ENCODE measurements around the gene PRR5L. TPM values are rescaled to one million over a fixed set of nuclear protein-coding genes. Genes with fewer than 3 reads are reported as not detected.
A peak's percentile ranks its signal among the peaks of the same experiment; 100 is the strongest.

PRR5L gene
- total RNA-seq, 1 donor from 2014 or later = 15.7 TPM

DNA sequence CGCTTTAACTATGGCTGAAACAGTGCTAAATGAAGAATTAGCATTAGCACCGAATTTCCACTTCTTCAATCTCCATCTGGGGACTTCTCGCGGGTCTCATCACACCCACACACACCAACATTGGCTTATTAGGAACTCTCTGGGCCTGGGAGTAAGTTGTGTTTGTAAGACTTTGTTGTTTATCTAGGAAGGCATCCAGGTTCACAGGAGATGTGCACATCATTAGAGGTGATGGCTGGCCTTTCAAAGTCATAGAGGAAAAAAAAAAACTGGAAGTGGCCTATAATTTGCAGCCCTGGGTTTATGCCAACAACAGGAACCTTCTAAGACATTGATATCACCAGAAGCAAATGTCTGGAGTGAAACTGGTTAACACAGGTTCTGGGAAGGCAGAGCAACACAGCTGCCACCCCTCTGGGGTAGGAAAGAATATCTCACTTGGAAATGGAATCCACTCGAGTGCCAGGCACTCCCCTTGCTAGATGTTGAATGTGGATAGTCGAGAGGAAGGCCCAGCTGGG lies 129.5 kb downstream of the PRR5L start:
- Histone ChIP-seq H3K9me3 (ENCODE audit: control insufficient read depth in 3 of 3, low read length in 3 of 3) (no peaks in the 10 kb centered on the region), H3K4me3 (ENCODE audit: low read length in 3 of 3) (no peak overlapping the region), H3K36me3 (ENCODE audit: control insufficient read depth in 3 of 3, insufficient read depth in 3 of 3, low read length in 3 of 3) (no peaks in the 10 kb centered on the region), H3K4me1 (ENCODE audit: control insufficient read depth in 3 of 3, insufficient read depth in 3 of 3, low read length in 3 of 3) (peaks cover 2 to 36% (median 8%) of the 10 kb centered on the region in 3 donors), H3K9ac (ENCODE audit: low read depth in 1 of 3, low read length in 3 of 3) (no peak overlapping the region), H3K27ac (ENCODE audit: low read depth, low read length) (peak overlapping the region; percentile 28), H3K27me3 (ENCODE audit: control insufficient read depth in 3 of 3, insufficient read depth in 3 of 3, low read length in 3 of 3) (no peaks in the 10 kb centered on the region)

DNA sequence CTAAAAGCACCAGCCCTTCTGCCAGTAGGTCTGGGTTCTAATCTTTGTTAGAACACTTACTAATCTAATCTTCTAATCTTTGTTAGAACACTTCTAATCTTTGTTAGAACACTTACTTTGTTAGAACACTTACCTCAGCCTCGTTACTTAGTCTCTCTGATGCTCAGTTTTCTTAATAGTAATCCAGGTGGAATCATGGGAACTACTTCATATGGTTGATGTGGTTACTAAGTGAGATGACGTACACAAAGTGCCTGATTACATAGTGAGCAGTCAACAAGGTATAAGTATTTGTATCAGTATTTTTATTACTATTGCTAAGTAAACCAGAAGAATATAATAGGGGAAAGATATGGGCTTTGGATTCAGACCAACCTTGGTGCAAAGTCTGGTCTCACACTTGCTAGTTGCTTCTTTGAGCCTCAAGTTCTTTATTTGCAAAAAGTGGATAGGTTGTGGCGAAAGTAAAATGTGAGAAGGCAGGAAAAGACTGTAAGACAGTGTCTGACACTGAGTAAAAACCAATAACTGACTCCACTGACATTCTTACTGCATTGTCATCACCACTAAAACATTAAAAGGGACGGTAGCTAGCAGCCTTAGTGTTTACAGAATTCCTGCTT lies 130.2 kb downstream of the PRR5L start:
- Histone ChIP-seq H3K27me3 (ENCODE audit: control insufficient read depth in 3 of 3, insufficient read depth in 3 of 3, low read length in 3 of 3) (no peaks in the 10 kb centered on the region), H3K9me3 (ENCODE audit: control insufficient read depth in 3 of 3, low read length in 3 of 3) (no peaks in the 10 kb centered on the region), H3K27ac (ENCODE audit: low read depth, low read length) (peak overlapping the region; percentile 28), H3K4me1 (ENCODE audit: control insufficient read depth in 3 of 3, insufficient read depth in 3 of 3, low read length in 3 of 3) (peaks cover 2 to 29% (median 8%) of the 10 kb centered on the region in 3 donors), H3K36me3 (ENCODE audit: control insufficient read depth in 3 of 3, insufficient read depth in 3 of 3, low read length in 3 of 3) (no peaks in the 10 kb centered on the region), H3K4me3 (ENCODE audit: low read length in 3 of 3) (no peak overlapping the region), H3K9ac (ENCODE audit: low read depth in 1 of 3, low read length in 3 of 3) (no peak overlapping the region)

DNA sequence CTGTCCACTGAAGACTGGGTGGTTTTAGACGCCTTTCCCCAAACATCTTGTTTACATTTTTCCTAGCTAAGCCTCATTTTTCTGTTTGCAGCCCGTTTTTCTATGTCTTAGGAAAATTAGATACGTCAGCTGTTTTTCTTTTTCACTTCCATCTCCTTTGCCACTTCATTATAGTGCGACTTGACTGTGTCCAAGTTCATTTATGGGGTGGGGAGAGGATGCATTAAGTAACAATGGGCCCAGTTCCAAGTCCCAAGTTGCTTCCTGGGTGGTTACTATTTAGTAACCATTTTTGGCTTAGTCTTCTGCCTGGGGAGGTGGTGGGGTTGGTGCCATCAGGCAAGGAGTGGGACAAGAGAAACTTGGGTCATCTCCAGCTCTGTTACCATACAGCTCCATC lies 131.0 kb downstream of the PRR5L start:
- H3K27me3 ChIP-seq (ENCODE audit: control insufficient read depth in 3 of 3, insufficient read depth in 3 of 3, low read length in 3 of 3) = no peaks in the 10 kb centered on the region
- H3K36me3 ChIP-seq (ENCODE audit: control insufficient read depth in 3 of 3, insufficient read depth in 3 of 3, low read length in 3 of 3) = no peaks in the 10 kb centered on the region
- H3K4me1 ChIP-seq (ENCODE audit: control insufficient read depth in 3 of 3, insufficient read depth in 3 of 3, low read length in 3 of 3) = peaks cover 2 to 24% (median 4%) of the 10 kb centered on the region in 3 donors
- no peak overlapping the region for H3K27ac ChIP-seq (ENCODE audit: low read depth, low read length)
- H3K4me3 ChIP-seq (ENCODE audit: low read length in 3 of 3) = no peak overlapping the region
- no peaks in the 10 kb centered on the region for H3K9me3 ChIP-seq (ENCODE audit: control insufficient read depth in 3 of 3, low read length in 3 of 3)
- no peak overlapping the region for H3K9ac ChIP-seq (ENCODE audit: low read depth in 1 of 3, low read length in 3 of 3)

DNA sequence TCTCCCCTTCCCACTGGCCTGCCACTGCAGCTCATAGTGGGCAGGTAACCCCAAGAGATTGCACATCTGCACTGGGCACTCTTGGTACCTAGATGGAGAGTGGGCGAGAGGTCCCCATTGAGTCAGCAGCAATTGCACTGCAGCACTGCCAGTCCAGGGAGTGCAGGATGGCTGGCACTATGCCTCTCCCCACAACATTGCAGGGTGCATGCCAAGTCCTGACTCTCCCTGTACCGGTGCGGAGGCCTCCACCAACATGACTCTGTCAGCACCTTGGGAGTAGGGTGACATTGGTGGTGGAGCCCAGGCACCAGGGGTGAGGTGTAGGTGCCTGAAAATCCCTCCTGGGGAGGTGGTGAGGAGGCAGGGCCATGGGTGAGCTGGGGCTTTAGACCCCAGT lies 131.8 kb downstream of the PRR5L start:
- Histone ChIP-seq H3K4me1 (ENCODE audit: control insufficient read depth in 3 of 3, insufficient read depth in 3 of 3, low read length in 3 of 3) (peaks cover 2 to 24% (median 2%) of the 10 kb centered on the region in 3 donors), H3K9me3 (ENCODE audit: control insufficient read depth in 3 of 3, low read length in 3 of 3) (no peaks in the 10 kb centered on the region), H3K27ac (ENCODE audit: low read depth, low read length) (no peak overlapping the region), H3K9ac (ENCODE audit: low read depth in 1 of 3, low read length in 3 of 3) (no peak overlapping the region), H3K27me3 (ENCODE audit: control insufficient read depth in 3 of 3, insufficient read depth in 3 of 3, low read length in 3 of 3) (no peaks in the 10 kb centered on the region), H3K4me3 (ENCODE audit: low read length in 3 of 3) (no peak overlapping the region), H3K36me3 (ENCODE audit: control insufficient read depth in 3 of 3, insufficient read depth in 3 of 3, low read length in 3 of 3) (no peaks in the 10 kb centered on the region)

DNA sequence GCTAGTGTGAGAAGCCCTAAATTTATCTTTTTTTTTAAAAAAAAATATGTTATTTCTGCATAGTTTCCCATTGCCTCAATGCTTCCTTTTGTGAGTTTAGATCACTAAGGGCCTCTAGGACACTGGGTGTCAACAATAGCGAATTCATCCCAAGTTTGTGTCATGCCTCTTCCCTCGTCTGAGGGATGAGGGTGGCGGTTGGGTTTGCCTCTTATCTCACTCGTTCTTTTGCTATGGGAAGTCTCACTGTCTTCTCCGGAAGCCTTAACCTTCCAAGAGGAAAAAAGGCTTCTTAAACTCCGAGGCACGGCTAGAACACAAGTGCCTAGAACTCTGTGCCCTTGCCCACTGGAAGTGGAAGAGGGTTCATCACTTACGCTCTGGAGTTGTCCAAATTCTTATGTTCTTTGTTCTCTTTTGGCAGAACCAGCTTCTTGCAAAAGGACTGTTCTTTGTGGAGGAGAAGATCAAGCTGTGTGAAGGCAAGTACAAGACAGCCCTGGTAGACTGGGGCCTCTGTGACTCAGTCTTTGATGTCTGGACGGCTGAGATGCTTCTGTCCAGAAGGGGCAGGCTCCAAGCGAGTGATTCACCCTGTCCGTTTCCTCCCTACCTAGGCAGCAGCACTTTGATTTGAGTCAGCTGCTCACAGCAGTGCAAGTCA lies 135.5 kb downstream of the PRR5L start:
- Histone ChIP-seq H3K27me3 (ENCODE audit: control insufficient read depth in 3 of 3, insufficient read depth in 3 of 3, low read length in 3 of 3) (no peaks in the 10 kb centered on the region), H3K9ac (ENCODE audit: low read depth in 1 of 3, low read length in 3 of 3) (no peak overlapping the region)

DNA sequence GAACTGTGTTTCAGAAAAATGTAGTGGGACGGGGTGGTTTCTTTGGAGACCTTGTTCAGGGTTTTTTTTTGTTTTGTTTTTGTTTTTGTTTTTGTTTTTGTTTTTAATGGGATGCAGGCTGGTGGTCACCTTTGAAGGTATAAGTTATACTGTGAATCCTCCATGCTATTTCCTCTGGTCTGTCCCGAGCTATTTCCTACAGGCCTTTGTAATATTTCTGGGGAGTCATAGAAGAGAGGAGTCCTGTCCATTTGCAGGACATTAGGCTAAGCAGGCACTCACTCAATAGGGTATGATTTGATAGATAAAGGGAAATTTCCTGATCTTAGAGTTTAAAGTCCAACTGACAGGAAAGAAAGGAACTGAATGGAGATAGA lies 136.0 kb downstream of the PRR5L start:
- no peaks in the 10 kb centered on the region for H3K27me3 ChIP-seq (ENCODE audit: control insufficient read depth in 3 of 3, insufficient read depth in 3 of 3, low read length in 3 of 3)
- H3K4me3 ChIP-seq (ENCODE audit: low read length in 3 of 3) = no peak overlapping the region
- no peak overlapping the region for H3K9ac ChIP-seq (ENCODE audit: low read depth in 1 of 3, low read length in 3 of 3)
- H3K27ac ChIP-seq (ENCODE audit: low read depth, low read length) = no peak overlapping the region
- H3K4me1 ChIP-seq (ENCODE audit: control insufficient read depth in 3 of 3, insufficient read depth in 3 of 3, low read length in 3 of 3) = peaks cover 7 to 22% (median 12%) of the 10 kb centered on the region in 3 donors
- H3K9me3 ChIP-seq (ENCODE audit: control insufficient read depth in 3 of 3, low read length in 3 of 3) = no peaks in the 10 kb centered on the region
- no peaks in the 10 kb centered on the region for H3K36me3 ChIP-seq (ENCODE audit: control insufficient read depth in 3 of 3, insufficient read depth in 3 of 3, low read length in 3 of 3)

More for the DNA sequence above, 135.5 kb downstream of the PRR5L start:
- Histone ChIP-seq H3K36me3 (ENCODE audit: control insufficient read depth in 3 of 3, insufficient read depth in 3 of 3, low read length in 3 of 3) (no peaks in the 10 kb centered on the region), H3K4me3 (ENCODE audit: low read length in 3 of 3) (no peak overlapping the region), H3K9me3 (ENCODE audit: control insufficient read depth in 3 of 3, low read length in 3 of 3) (no peaks in the 10 kb centered on the region), H3K27ac (ENCODE audit: low read depth, low read length) (no peak overlapping the region), H3K4me1 (ENCODE audit: control insufficient read depth in 3 of 3, insufficient read depth in 3 of 3, low read length in 3 of 3) (peaks cover 7 to 22% (median 10%) of the 10 kb centered on the region in 3 donors)

DNA sequence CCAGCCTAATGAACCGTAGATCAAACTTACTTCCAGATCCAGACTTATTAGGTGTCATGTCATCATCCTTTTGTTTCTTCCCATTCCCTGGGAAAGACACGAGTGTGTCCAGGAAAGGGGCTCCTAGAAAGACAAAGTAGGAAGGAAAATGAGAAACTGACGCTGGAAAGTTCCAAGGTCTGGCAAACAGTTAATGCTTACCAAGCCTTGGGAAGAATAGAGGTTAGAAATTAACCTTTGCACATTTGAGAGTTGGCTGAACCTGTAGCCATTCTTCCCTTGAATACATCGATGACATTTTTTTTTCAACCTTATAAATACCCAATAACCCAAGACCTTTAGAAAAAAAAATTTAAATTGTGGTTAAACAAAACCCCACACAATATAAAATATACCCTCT lies 136.7 kb downstream of the PRR5L start:
- Histone ChIP-seq H3K4me3 (ENCODE audit: low read length in 3 of 3) (no peak overlapping the region), H3K4me1 (ENCODE audit: control insufficient read depth in 3 of 3, insufficient read depth in 3 of 3, low read length in 3 of 3) (peaks cover 7 to 22% (median 12%) of the 10 kb centered on the region in 3 donors), H3K27ac (ENCODE audit: low read depth, low read length) (no peak overlapping the region), H3K36me3 (ENCODE audit: control insufficient read depth in 3 of 3, insufficient read depth in 3 of 3, low read length in 3 of 3) (no peaks in the 10 kb centered on the region), H3K9ac (ENCODE audit: low read depth in 1 of 3, low read length in 3 of 3) (no peak overlapping the region), H3K27me3 (ENCODE audit: control insufficient read depth in 3 of 3, insufficient read depth in 3 of 3, low read length in 3 of 3) (no peaks in the 10 kb centered on the region), H3K9me3 (ENCODE audit: control insufficient read depth in 3 of 3, low read length in 3 of 3) (no peaks in the 10 kb centered on the region)

DNA sequence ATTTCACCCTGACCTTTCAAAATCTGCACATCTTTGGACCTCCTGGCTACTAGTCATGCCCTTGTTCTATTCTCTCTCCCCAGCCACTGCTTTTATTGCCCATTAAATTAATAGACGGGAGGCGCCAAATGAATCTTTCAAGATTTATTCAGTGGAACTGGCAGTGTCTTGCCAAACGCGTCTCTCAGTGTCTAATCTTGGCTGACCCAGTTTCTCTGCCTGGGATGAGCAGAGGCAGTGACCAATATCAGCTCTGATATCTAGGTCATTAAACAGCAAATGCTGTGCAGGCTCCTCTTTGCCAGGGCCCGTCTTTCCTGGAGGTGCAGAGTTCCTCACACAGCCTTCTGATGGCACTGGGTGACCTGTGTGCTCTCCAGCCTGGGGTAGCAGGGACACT lies 140.0 kb downstream of the PRR5L start:
- Histone ChIP-seq H3K27me3 (ENCODE audit: control insufficient read depth in 3 of 3, insufficient read depth in 3 of 3, low read length in 3 of 3) (no peaks in the 10 kb centered on the region), H3K4me3 (ENCODE audit: low read length in 3 of 3) (no peak overlapping the region), H3K4me1 (ENCODE audit: control insufficient read depth in 3 of 3, insufficient read depth in 3 of 3, low read length in 3 of 3) (peaks cover 7 to 22% (median 12%) of the 10 kb centered on the region in 3 donors), H3K27ac (ENCODE audit: low read depth, low read length) (no peak overlapping the region), H3K9me3 (ENCODE audit: control insufficient read depth in 3 of 3, low read length in 3 of 3) (no peaks in the 10 kb centered on the region), H3K9ac (ENCODE audit: low read depth in 1 of 3, low read length in 3 of 3) (peak overlapping the region in 1 of 3 donors; percentile 30), H3K36me3 (ENCODE audit: control insufficient read depth in 3 of 3, insufficient read depth in 3 of 3, low read length in 3 of 3) (no peaks in the 10 kb centered on the region)

DNA sequence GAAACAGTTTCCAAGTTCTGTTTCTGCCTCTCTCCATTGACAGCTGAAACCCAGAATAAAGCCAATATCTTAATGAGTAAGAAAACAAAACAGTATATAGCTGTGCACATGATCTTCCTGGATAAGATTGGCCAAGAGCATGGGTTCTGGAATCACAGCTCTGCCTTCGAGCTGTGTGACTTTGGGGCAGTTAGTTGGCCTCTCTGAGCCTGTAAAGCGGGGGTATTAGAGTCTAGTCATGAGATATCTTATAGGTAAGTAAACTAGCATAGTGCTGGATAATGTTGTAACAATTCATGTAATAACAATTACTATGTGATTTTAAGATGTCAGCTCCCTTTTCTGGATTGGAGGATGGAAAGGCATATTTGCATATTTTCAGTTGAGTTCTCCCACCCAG lies 140.5 kb downstream of the PRR5L start:
- Histone ChIP-seq H3K9ac (ENCODE audit: low read depth in 1 of 3, low read length in 3 of 3) (peak overlapping the region in 1 of 3 donors; percentile 30), H3K4me3 (ENCODE audit: low read length in 3 of 3) (no peak overlapping the region), H3K4me1 (ENCODE audit: control insufficient read depth in 3 of 3, insufficient read depth in 3 of 3, low read length in 3 of 3) (peaks cover 8 to 27% (median 12%) of the 10 kb centered on the region in 3 donors), H3K27me3 (ENCODE audit: control insufficient read depth in 3 of 3, insufficient read depth in 3 of 3, low read length in 3 of 3) (no peaks in the 10 kb centered on the region), H3K9me3 (ENCODE audit: control insufficient read depth in 3 of 3, low read length in 3 of 3) (no peaks in the 10 kb centered on the region), H3K27ac (ENCODE audit: low read depth, low read length) (no peak overlapping the region), H3K36me3 (ENCODE audit: control insufficient read depth in 3 of 3, insufficient read depth in 3 of 3, low read length in 3 of 3) (no peaks in the 10 kb centered on the region)

DNA sequence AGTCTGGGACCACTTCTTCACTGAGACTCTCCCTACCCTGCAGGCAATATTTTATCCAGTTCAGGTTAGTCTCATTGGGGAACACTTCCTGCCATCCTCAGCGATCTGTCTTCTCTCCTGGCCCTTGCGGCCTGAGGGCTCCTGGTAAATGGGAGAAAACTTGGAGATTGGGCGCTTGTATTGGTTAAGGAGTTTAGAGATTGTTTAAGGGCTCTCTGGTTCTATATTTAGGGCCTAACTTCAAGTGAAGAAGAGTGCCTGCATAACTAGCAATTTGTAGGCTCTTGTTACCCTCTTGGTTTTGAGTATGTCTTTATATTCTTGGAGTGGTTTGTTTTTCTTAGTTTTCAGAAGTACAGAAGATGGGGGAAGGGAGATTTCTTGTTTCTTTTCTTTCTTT lies 141.3 kb downstream of the PRR5L start:
- Histone ChIP-seq H3K9ac (ENCODE audit: low read depth in 1 of 3, low read length in 3 of 3) (no peak overlapping the region), H3K4me3 (ENCODE audit: low read length in 3 of 3) (no peak overlapping the region), H3K9me3 (ENCODE audit: control insufficient read depth in 3 of 3, low read length in 3 of 3) (no peaks in the 10 kb centered on the region), H3K4me1 (ENCODE audit: control insufficient read depth in 3 of 3, insufficient read depth in 3 of 3, low read length in 3 of 3) (peaks cover 10 to 31% (median 17%) of the 10 kb centered on the region in 3 donors), H3K27ac (ENCODE audit: low read depth, low read length) (no peak overlapping the region), H3K36me3 (ENCODE audit: control insufficient read depth in 3 of 3, insufficient read depth in 3 of 3, low read length in 3 of 3) (no peaks in the 10 kb centered on the region), H3K27me3 (ENCODE audit: control insufficient read depth in 3 of 3, insufficient read depth in 3 of 3, low read length in 3 of 3) (no peaks in the 10 kb centered on the region)
